Measurements from ENCODE around the gene LRRC4C. TPM values are rescaled to one million over a fixed set of nuclear protein-coding genes. Genes with fewer than 3 reads are reported as not detected.

Gene LRRC4C
- total RNA-seq, 1 donor, result 0.27 TPM

DNA sequence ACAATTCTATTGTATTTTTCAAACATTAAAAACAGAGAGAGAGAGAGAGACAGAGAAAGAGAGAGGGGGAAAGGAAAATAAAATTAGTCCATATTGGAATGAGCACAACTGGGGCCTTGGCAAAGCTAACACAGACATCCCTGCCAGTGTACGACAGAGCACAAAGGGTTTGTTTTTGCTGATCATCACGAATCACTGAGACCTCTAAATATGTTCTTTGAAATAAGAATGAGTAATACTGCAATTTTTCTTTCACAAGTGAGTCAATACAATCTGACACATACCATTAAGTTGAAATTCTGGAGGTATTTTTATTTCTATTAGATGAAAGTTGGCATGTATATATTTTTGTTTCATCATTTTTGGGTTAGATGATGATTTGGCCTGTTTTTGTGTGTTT lies 27.0 kb upstream of the LRRC4C start:
- TF ChIP-seq, protein P1, sequence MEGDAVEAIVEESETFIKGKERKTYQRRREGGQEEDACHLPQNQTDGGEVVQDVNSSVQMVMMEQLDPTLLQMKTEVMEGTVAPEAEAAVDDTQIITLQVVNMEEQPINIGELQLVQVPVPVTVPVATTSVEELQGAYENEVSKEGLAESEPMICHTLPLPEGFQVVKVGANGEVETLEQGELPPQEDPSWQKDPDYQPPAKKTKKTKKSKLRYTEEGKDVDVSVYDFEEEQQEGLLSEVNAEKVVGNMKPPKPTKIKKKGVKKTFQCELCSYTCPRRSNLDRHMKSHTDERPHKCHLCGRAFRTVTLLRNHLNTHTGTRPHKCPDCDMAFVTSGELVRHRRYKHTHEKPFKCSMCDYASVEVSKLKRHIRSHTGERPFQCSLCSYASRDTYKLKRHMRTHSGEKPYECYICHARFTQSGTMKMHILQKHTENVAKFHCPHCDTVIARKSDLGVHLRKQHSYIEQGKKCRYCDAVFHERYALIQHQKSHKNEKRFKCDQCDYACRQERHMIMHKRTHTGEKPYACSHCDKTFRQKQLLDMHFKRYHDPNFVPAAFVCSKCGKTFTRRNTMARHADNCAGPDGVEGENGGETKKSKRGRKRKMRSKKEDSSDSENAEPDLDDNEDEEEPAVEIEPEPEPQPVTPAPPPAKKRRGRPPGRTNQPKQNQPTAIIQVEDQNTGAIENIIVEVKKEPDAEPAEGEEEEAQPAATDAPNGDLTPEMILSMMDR (IDR thresholded peaks at IDR 0.05; ENCODE audit: insufficient read depth, low read length), result no peak
- H3K4me3 ChIP-seq (ENCODE audit: low read depth, low read length), result no peak overlapping the region
- peak; percentile 18 for DNase-seq (ENCODE audit: low read depth)

DNA sequence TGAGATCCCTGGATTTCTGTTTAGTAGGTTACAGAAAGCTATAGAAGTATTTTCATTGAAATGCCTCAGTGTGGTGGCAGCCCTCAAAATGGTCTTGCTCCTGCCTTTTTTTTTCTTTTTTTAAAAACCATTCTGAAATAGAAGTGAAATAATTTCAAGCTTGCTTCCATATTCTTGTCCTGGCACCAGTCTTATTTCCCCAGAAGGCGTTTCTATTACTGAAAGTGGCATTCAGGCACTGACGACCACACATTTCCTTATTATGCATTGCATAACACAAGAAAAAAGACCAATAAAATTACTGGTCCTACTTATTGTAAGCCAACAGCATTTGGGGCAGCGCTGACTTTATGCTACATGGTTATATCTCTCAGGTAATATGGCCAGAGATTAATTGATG lies 24.5 kb upstream of the LRRC4C start:
- DNase-seq (ENCODE audit: low read depth), result no peak
- no peak overlapping the region for H3K4me3 ChIP-seq (ENCODE audit: low read depth, low read length)
- TF ChIP-seq, protein P1 (IDR thresholded peaks at IDR 0.05; ENCODE audit: insufficient read depth, low read length), result no peak

DNA sequence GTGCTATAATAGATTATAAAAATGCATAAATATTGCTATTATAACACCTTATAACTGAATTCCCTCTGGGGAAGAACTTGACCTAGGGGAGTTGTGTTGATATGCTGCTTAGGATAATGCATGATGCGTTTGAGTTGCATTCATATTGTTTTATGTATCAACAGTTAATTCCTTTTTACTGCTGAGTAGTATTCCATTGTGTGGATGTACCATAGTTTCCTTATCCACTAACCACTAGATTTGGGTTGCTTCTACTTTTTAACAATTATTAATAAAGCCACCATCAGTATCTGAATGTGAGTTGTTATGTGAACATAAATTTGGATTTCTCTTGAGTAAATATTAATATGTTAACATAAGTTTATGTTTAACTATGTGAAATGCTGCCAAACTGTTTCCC lies 19.7 kb upstream of the LRRC4C start:
- DNase-seq (ENCODE audit: low read depth), result no peak
- H3K4me3 ChIP-seq (ENCODE audit: low read depth, low read length), result no peak overlapping the region
- TF ChIP-seq, protein P1 (IDR thresholded peaks at IDR 0.05; ENCODE audit: insufficient read depth, low read length), result no peak

DNA sequence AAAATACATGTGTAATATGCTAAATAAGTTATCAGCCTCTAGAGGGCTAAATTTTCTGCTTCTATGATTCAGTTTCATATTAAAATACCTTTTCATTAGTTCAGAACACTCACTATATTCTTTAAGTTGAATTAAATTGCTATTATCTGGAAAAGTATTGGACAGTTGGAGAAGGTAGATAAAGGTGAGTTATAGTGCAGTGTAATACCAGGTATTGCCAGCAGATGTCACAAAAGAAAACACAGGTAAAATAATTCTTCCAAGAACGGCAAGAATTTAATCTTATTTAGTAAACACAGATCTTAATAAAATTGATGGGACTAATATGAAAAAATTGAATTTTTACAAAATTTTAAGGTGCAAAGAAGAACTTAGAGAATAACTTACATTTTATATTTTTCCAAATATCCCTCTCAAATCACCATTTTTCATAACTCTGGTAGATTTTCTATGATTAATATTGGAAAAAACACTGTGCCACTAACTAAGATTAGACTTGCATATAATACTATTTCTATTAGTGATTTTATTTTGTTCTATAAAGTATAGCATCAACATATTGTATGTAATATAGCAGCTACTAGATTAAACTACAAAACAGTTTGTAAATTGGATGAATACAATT lies 1.7 kb upstream of the LRRC4C start:
- DNase-seq (ENCODE audit: low read depth), result peak; percentile 15
- H3K4me3 ChIP-seq (ENCODE audit: low read depth, low read length), result no peak overlapping the region
- TF ChIP-seq, protein P1 (IDR thresholded peaks at IDR 0.05; ENCODE audit: insufficient read depth, low read length), result peak; percentile 70

DNA sequence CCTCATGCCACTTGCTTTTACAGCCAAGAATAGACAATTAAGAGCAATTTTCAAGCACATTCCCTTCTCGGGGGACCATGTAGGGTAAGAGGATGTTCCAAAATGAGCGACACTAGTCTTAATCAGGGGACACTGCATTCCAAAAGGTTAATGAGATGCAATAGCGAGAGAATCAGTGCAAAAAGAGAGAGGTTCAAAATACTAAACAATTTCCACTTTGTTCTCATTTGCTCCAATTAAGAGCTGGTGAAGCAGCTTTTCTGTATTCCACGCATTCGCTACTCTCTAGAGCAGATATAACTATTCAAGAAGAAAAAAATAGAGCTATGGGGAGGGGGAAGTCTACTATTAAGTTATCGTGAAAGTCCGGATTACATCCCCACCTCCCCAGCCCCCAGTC lies 811 bp downstream of the LRRC4C start:
- no peak overlapping the region for H3K4me3 ChIP-seq (ENCODE audit: low read depth, low read length)
- TF ChIP-seq, protein P1 (IDR thresholded peaks at IDR 0.05; ENCODE audit: insufficient read depth, low read length), result no peak
- no peak for DNase-seq (ENCODE audit: low read depth)

DNA sequence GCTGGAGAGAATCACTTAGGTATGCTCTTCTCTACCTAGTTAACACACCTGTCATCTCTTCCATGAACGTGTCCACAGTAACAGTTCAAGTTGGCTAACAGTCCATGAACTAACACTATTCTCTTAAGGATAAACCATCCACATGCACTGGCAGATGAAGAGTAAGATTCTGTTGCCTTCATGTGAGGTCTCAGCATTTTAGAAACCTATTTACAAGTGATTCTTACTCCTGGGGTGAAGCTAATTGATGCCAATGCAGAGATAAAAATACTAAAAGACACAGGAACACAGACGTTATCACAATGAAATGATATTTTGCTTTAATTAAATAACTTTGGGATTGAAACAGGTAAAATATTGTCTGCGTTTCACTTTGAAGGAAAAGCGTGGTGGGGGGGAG lies 1.3 kb downstream of the LRRC4C start:
- TF ChIP-seq, protein P1 (IDR thresholded peaks at IDR 0.05; ENCODE audit: insufficient read depth, low read length), result no peak
- H3K4me3 ChIP-seq (ENCODE audit: low read depth, low read length), result no peak overlapping the region
- DNase-seq (ENCODE audit: low read depth), result no peak
